Measurements from ENCODE around the gene ACSS3. TPM values are rescaled to one million over a fixed set of nuclear protein-coding genes. Genes with fewer than 3 reads are reported as not detected.

Gene ACSS3
- total RNA-seq, 4 donors from 2014 or later, result 78.1 to 106 (median 83.8) TPM

GRCh38 chr12:81294325-81295190 is 216.7 kb downstream of the ACSS3 start:
- TF ChIP-seq POLR2A (IDR thresholded peaks at IDR 0.05) (no peak), EP300 (IDR thresholded peaks at IDR 0.05) (no peak), CTCF (IDR thresholded peaks at IDR 0.05) (no peak)
- H3K27ac ChIP-seq, result no peak overlapping the region
- H3K27me3 ChIP-seq, result no peaks in the 10 kb centered on the region
- no peaks in the 10 kb centered on the region for H3K4me1 ChIP-seq
- H3K36me3 ChIP-seq, result no peaks in the 10 kb centered on the region
- DNase-seq (ENCODE audit: low spot score in 2 of 2), result no peak
- H3K4me3 ChIP-seq, result no peak overlapping the region
- H3K9me3 ChIP-seq, result no peaks in the 10 kb centered on the region
- 82 to 86% methylated on average over 12 of the region's 12 CpGs for WGBS, 2 donors

- Histone ChIP-seq H3K27ac (no peak overlapping the region), H3K4me3 (no peak overlapping the region), H3K9me3 (no peaks in the 10 kb centered on the region), H3K36me3 (no peaks in the 10 kb centered on the region), H3K27me3 (no peaks in the 10 kb centered on the region), H3K4me1 (no peaks in the 10 kb centered on the region)
- TF ChIP-seq CTCF (IDR thresholded peaks at IDR 0.05), result no peak
- no peak for TF ChIP-seq POLR2A (IDR thresholded peaks at IDR 0.05)
- no peak for TF ChIP-seq EP300 (IDR thresholded peaks at IDR 0.05)
- 74 to 89% methylated on average over 3 of the region's 3 CpGs for WGBS, 2 donors
- no peak for DNase-seq (ENCODE audit: low spot score in 2 of 2)
These were observed 217.4 kb downstream of the ACSS3 start for GRCh38 chr12:81295251-81295650.

- no peak for TF ChIP-seq EP300 (IDR thresholded peaks at IDR 0.05)
- TF ChIP-seq POLR2A (IDR thresholded peaks at IDR 0.05), result no peak
- TF ChIP-seq CTCF (IDR thresholded peaks at IDR 0.05), result no peak
- Histone ChIP-seq H3K4me1 (no peaks in the 10 kb centered on the region), H3K36me3 (no peaks in the 10 kb centered on the region), H3K9me3 (no peaks in the 10 kb centered on the region), H3K27me3 (no peaks in the 10 kb centered on the region), H3K4me3 (no peak overlapping the region), H3K27ac (no peak overlapping the region)
- no peak for DNase-seq (ENCODE audit: low spot score in 2 of 2)
- 72 to 77% methylated on average over 2 of the region's 2 CpGs for WGBS, 2 donors
These were observed 218.9 kb downstream of the ACSS3 start for GRCh38 chr12:81296556-81297305.

- Histone ChIP-seq H3K9me3 (no peaks in the 10 kb centered on the region), H3K27ac (no peak overlapping the region), H3K27me3 (no peaks in the 10 kb centered on the region), H3K4me1 (no peaks in the 10 kb centered on the region), H3K36me3 (no peaks in the 10 kb centered on the region), H3K4me3 (no peak overlapping the region)
- TF ChIP-seq EP300 (IDR thresholded peaks at IDR 0.05), result no peak
- no peak for TF ChIP-seq POLR2A (IDR thresholded peaks at IDR 0.05)
- TF ChIP-seq CTCF (IDR thresholded peaks at IDR 0.05), result no peak
- DNase-seq (ENCODE audit: low spot score in 2 of 2), result no peak
- WGBS, 2 donors, result 48 to 54% methylated on average over 3 of the region's 3 CpGs
These were observed 219.7 kb downstream of the ACSS3 start for GRCh38 chr12:81297601-81298000.

- no peaks in the 10 kb centered on the region for H3K4me1 ChIP-seq
- H3K9me3 ChIP-seq, result no peaks in the 10 kb centered on the region
- no peak for DNase-seq (ENCODE audit: low spot score in 2 of 2)
- H3K4me3 ChIP-seq, result no peak overlapping the region
- no peak overlapping the region for H3K27ac ChIP-seq
- no peaks in the 10 kb centered on the region for H3K36me3 ChIP-seq
- TF ChIP-seq EP300 (IDR thresholded peaks at IDR 0.05) (no peak), CTCF (IDR thresholded peaks at IDR 0.05) (no peak), POLR2A (IDR thresholded peaks at IDR 0.05) (no peak)
- no peaks in the 10 kb centered on the region for H3K27me3 ChIP-seq
- WGBS, 2 donors, result 66 to 73% methylated on average over 2 of the region's 2 CpGs
These were observed 222.6 kb downstream of the ACSS3 start for GRCh38 chr12:81300454-81300853.
